OCI-LY1 (cell line): ENCODE results near the gene EML4.
"Not testable (repeated sequence)": the region's sequence is repeated elsewhere in the genome, so short reads cannot be mapped to it uniquely, and the experiment has no call there.

Experiments
- H2AFZ ChIP-seq: fragments of 200-600 bp; sonication (generic), shearing (Covaris generic); 2 replicates; pipeline ENCODE4 v1.6.0; 2014; ENCODE audit warnings: antibody characterized with exemption, mild to moderate bottlenecking, low read length
- H3F3A ChIP-seq: fragments of 200-600 bp; sonication (generic), shearing (Covaris generic); 2 replicates; pipeline ENCODE4 v1.6.0; 2014; ENCODE audit warnings: mild to moderate bottlenecking, antibody characterized with exemption, low read length, moderate library complexity; ENCODE audit not compliant: insufficient read depth
- H3K27ac ChIP-seq: fragments of 200-600 bp; sonication (generic); 2 replicates; pipeline ENCODE4 v1.5.1; 2014; ENCODE audit warnings: low read length, mixed run types, mild to moderate bottlenecking, low read depth; ENCODE audit not compliant: poor library complexity, severe bottlenecking
- H3K27me3 ChIP-seq: fragments of 200-600 bp; sonication (generic); 2 replicates; pipeline ENCODE4 v1.6.0; 2014; ENCODE audit warnings: antibody characterized with exemption, mild to moderate bottlenecking, low read length, moderate library complexity; ENCODE audit not compliant: insufficient read depth
- H3K36me3 ChIP-seq: fragments of 200-600 bp; sonication (generic); 2 replicates; pipeline ENCODE4 v1.6.1; 2014; ENCODE audit warnings: mild to moderate bottlenecking, antibody characterized with exemption, low read length, moderate library complexity, mixed read lengths; ENCODE audit not compliant: insufficient read depth
- H3K4me1 ChIP-seq: fragments of 200-600 bp; sonication (generic); 2 replicates; pipeline ENCODE4 v1.5.1; 2014; ENCODE audit warnings: mild to moderate bottlenecking, low read length, moderate library complexity; ENCODE audit not compliant: insufficient read depth, severe bottlenecking
- H3K4me2 ChIP-seq: fragments of 200-600 bp; sonication (generic), shearing (Covaris generic); 2 replicates; pipeline ENCODE4 v1.6.1; 2014; ENCODE audit warnings: low read length
- H3K4me3 ChIP-seq: fragments of 200-600 bp; sonication (generic); 2 replicates; pipeline ENCODE4 v1.5.1; 2014; ENCODE audit warnings: low read length, low read depth, mild to moderate bottlenecking, mixed read lengths; ENCODE audit not compliant: poor library complexity, severe bottlenecking
- H3K79me2 ChIP-seq: fragments of 200-600 bp; shearing (Covaris generic); 2 replicates; pipeline ENCODE4 v1.6.1; 2016; ENCODE audit warnings: mixed run types, low read length, mixed read lengths; ENCODE audit not compliant: insufficient read depth
- H3K9ac ChIP-seq: fragments of 200-600 bp; sonication (generic), shearing (Covaris generic); 2 replicates; pipeline ENCODE4 v1.6.1; 2014; ENCODE audit warnings: mild to moderate bottlenecking, low read length, mixed read lengths
- H3K9me2 ChIP-seq: fragments of 200-600 bp; sonication (generic), shearing (Covaris generic); 2 replicates; pipeline ENCODE4 v1.6.1; 2014; ENCODE audit warnings: low read depth, mild to moderate bottlenecking, low read length, mixed read lengths
- H3K9me3 ChIP-seq: fragments of 200-600 bp; shearing (Covaris generic); 2 replicates; pipeline ENCODE4 v1.6.1; 2014; ENCODE audit warnings: low read length, mixed read lengths
- H4K20me1 ChIP-seq: fragments of 200-600 bp; sonication (generic), shearing (Covaris generic); 2 replicates; pipeline ENCODE4 v1.6.0; 2016; ENCODE audit warnings: mild to moderate bottlenecking, low read length; ENCODE audit not compliant: insufficient read depth
- EZH2 ChIP-seq: fragments of 200-600 bp; sonication (generic), shearing (Covaris generic); IDR thresholded peaks from 2 replicates; pipeline ENCODE4 v1.8.0; 2017; ENCODE audit warnings: borderline replicate concordance, mixed run types, mild to moderate bottlenecking, antibody characterized with exemption, low read length, moderate library complexity, mixed read lengths
- TF ChIP-seq, protein P1 (sequence below): fragments of 200-600 bp; sonication (generic), shearing (Covaris generic); IDR thresholded peaks from 2 replicates; pipeline ENCODE4 v1.5.1; 2017; ENCODE audit warnings: mild to moderate bottlenecking, antibody characterized with exemption, low read length, moderate library complexity, mixed read lengths

Gene EML4

DNA sequence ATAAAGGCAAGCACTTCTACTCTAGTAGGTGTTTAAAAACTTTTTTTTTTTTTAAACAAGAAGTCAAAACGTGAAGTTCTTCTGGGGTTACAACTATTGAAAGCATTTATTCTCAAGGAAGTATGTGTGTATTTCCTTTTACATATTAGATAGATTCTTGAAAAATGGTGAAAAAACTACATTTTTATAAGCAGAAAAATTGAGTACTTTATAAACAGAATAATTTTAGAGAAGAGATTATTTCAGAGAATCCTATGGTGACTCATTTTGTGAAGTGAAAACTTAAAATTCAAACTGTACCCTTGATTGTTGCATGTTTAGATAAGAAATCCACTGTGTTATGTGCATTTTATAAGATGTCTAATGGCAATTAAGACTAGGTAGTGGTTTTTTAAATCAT lies 2.9 kb downstream of the EML4 start:
- Histone ChIP-seq H2AFZ (no peak overlapping the region), H3K9ac (0 out of 2 replicates have a peak overlapping the region, but pooled peaks have one; percentile 17), H3K4me3 (peak overlapping the region; percentile 11), H3K9me2 (no peaks in the 10 kb centered on the region), H4K20me1 (no peaks in the 10 kb centered on the region; the same call in 1 of the 2 replicates), H3K4me2 (peak overlapping the region; percentile 84), H3K79me2 (peaks cover 3% of the 10 kb centered on the region; the same call in 1 of the 2 replicates), H3K4me1 (peaks cover 36% of the 10 kb centered on the region), H3F3A (no peaks in the 10 kb centered on the region), H3K36me3 (no peaks in the 10 kb centered on the region), H3K27ac (no peak overlapping the region), H3K27me3 (no peaks in the 10 kb centered on the region), H3K9me3 (no peaks in the 10 kb centered on the region)
- TF ChIP-seq, protein P1, sequence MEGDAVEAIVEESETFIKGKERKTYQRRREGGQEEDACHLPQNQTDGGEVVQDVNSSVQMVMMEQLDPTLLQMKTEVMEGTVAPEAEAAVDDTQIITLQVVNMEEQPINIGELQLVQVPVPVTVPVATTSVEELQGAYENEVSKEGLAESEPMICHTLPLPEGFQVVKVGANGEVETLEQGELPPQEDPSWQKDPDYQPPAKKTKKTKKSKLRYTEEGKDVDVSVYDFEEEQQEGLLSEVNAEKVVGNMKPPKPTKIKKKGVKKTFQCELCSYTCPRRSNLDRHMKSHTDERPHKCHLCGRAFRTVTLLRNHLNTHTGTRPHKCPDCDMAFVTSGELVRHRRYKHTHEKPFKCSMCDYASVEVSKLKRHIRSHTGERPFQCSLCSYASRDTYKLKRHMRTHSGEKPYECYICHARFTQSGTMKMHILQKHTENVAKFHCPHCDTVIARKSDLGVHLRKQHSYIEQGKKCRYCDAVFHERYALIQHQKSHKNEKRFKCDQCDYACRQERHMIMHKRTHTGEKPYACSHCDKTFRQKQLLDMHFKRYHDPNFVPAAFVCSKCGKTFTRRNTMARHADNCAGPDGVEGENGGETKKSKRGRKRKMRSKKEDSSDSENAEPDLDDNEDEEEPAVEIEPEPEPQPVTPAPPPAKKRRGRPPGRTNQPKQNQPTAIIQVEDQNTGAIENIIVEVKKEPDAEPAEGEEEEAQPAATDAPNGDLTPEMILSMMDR, result no peak
- TF ChIP-seq EZH2, result no peak

DNA sequence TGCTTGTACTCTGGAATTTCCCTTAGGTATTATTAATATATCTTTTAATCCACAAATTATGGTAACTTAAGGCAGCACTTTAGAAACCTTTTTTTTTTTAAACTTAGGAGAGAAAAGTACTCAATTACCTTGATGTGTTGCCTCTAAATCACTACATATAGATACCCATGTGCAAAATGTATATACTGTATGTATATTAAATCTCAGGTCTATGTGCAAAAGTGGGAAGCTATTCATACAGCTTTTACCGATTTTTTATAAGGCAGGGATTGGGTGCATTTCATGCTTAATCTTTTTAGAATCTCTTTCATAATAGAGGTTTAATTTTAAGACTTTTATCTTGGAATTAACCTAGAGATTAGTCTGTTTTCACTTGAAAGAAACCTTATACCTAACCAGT lies 3.4 kb downstream of the EML4 start:
- Histone ChIP-seq H3K27me3 (no peaks in the 10 kb centered on the region), H3K4me1 (peaks cover 36% of the 10 kb centered on the region), H3K4me2 (no peak overlapping the region), H3F3A (no peaks in the 10 kb centered on the region), H3K79me2 (peaks cover 3% of the 10 kb centered on the region; the same call in 1 of the 2 replicates), H3K9ac (no peak overlapping the region), H3K27ac (no peak overlapping the region), H3K4me3 (no peak overlapping the region), H3K36me3 (no peaks in the 10 kb centered on the region), H3K9me2 (no peaks in the 10 kb centered on the region), H3K9me3 (no peaks in the 10 kb centered on the region), H4K20me1 (no peaks in the 10 kb centered on the region; the same call in 1 of the 2 replicates), H2AFZ (no peak overlapping the region)
- TF ChIP-seq, protein P1, result no peak
- no peak for TF ChIP-seq EZH2

DNA sequence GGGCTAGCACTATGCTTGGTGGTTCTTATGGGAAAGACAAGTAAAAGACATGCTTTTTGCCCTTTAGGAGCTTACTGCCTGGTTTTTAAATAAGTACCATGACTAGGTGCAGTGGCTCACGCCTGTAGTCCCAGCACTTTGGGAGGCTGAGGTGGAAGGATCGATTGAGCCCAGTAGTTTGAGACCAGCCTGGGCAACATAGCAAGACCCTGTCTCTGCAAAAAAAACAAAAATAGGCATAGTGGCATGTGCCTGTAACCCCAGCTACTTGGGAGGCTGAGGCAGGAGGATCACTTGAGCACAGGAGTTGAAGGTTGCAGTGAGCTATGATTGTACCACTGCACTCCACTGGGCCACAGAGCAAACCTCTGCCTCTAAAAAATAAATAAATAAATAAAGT lies 4.3 kb downstream of the EML4 start:
- not testable (repeated sequence) for H3K27ac ChIP-seq, H3F3A ChIP-seq, H3K4me2 ChIP-seq, H4K20me1 ChIP-seq, H3K9me3 ChIP-seq, H3K9me2 ChIP-seq, H3K36me3 ChIP-seq, H3K79me2 ChIP-seq, H3K4me3 ChIP-seq, H3K9ac ChIP-seq, H2AFZ ChIP-seq, H3K27me3 ChIP-seq
- peaks cover 36% of the 10 kb centered on the region for H3K4me1 ChIP-seq

DNA sequence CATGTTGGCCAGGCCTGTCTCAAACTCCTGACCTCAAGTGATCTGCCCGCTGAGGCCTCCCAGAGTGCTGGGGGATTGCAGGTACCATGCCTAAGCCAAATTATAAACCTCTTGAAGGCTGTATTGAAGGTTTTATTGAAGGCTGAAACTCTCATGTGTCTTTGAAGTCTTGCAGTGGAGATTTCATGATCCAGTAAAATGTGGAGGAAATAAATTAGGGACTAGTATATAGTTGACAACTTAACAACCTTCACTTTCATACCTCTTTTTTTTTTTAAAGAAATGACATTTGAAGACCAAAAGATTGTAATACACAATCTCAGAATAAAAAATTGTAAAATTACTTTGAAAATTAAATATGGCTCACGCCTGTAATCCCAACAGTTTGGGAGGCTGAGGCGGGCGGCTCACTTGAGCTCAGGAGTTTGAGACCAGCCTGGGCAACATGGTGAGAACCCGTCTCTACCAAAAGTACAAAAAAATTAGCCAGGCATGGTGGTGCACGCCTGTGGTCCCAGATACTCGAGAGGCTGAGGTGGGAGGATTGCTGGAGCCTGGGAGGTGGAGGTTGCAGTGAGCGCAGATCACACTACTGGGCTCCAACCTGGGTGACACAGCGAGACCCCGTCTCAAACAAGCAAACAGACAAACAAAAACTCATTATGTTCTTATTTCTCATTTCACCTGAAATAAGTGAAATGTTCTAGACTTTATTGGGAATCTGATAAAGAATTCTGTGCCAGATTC lies 8.0 kb downstream of the EML4 start:
- no peak overlapping the region for H3K4me2 ChIP-seq
- peaks cover 6% of the 10 kb centered on the region; the same call in 1 of the 2 replicates for H3K79me2 ChIP-seq

More for the DNA sequence above, 8.0 kb downstream of the EML4 start:
- H3K9me2 ChIP-seq, result no peaks in the 10 kb centered on the region
- H3K9me3 ChIP-seq, result no peaks in the 10 kb centered on the region
- no peaks in the 10 kb centered on the region; the same call in 1 of the 2 replicates for H4K20me1 ChIP-seq
- no peak overlapping the region for H3K9ac ChIP-seq
- TF ChIP-seq, protein P1, result no peak
- TF ChIP-seq EZH2, result no peak
- H3K27ac ChIP-seq, result no peak overlapping the region
- H3F3A ChIP-seq, result no peaks in the 10 kb centered on the region
- no peak overlapping the region for H3K4me3 ChIP-seq
- H3K36me3 ChIP-seq, result no peaks in the 10 kb centered on the region
- H3K27me3 ChIP-seq, result no peaks in the 10 kb centered on the region
- no peak overlapping the region for H2AFZ ChIP-seq
- peaks cover 7% of the 10 kb centered on the region for H3K4me1 ChIP-seq
